Effector memory CD4-positive, alpha-beta T cell (primary cell): ENCODE results near the gene DCTN2.

ENCODE experiments used
- DNase-seq, 3 donors: peaks; one replicate each; pipeline ENCODE4 v3.0.0-alpha.2; 2020
- H3K27ac ChIP-seq: 2 replicates; pipeline ENCODE4 v1.7.0; 2013; ENCODE audit warnings: mild to moderate bottlenecking, low read length, moderate library complexity; ENCODE audit not compliant: insufficient read depth, poor library complexity, severe bottlenecking
- H3K27me3 ChIP-seq: replicated peaks from 2 replicates; pipeline ENCODE4 v1.7.0; 2013; ENCODE audit warnings: mild to moderate bottlenecking, low read length; ENCODE audit not compliant: insufficient read depth, control insufficient read depth, poor library complexity, severe bottlenecking
- H3K36me3 ChIP-seq: 2 replicates; pipeline ENCODE4 v1.7.0; 2013; ENCODE audit warnings: mild to moderate bottlenecking, low read length, moderate library complexity; ENCODE audit not compliant: control insufficient read depth, insufficient read depth
- H3K4me1 ChIP-seq: 2 replicates; pipeline ENCODE4 v1.7.0; 2013; ENCODE audit warnings: low read length, mild to moderate bottlenecking; ENCODE audit not compliant: control insufficient read depth, insufficient read depth, poor library complexity, severe bottlenecking
- H3K4me3 ChIP-seq: 2 replicates; pipeline ENCODE4 v1.7.0; 2013; ENCODE audit warnings: low read length, low read depth, mild to moderate bottlenecking; ENCODE audit not compliant: insufficient read depth, poor library complexity, severe bottlenecking
- H3K9me3 ChIP-seq: 2 replicates; pipeline ENCODE4 v1.7.0; 2013; ENCODE audit warnings: mild to moderate bottlenecking, low read length, moderate library complexity; ENCODE audit not compliant: control insufficient read depth

DCTN2 gene

DNA sequence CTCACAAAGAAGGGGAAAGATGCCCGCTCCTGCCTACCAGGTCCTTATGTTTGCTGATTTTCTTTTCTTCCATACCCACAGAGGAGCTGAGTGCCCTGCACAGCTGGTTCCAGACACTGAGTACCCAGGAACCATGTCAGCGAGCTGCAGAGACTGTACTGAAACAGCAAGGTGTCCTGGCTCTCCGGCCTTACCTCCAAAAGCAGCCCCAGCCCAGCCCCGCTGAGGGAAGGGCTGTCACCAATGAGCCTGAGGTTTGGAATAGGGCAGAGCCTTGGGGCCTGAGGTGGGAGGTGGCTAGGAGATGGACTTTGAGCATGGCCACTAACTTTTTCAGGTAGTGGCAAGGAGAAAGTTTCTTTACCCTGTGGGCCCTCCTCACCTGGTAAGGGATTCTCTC lies 56.9 kb downstream of the DCTN2 start:
- H3K4me3 ChIP-seq: no peak overlapping the region
- H3K27ac ChIP-seq: no peak overlapping the region
- H3K36me3 ChIP-seq: peaks cover 27% of the 10 kb centered on the region

DNA sequence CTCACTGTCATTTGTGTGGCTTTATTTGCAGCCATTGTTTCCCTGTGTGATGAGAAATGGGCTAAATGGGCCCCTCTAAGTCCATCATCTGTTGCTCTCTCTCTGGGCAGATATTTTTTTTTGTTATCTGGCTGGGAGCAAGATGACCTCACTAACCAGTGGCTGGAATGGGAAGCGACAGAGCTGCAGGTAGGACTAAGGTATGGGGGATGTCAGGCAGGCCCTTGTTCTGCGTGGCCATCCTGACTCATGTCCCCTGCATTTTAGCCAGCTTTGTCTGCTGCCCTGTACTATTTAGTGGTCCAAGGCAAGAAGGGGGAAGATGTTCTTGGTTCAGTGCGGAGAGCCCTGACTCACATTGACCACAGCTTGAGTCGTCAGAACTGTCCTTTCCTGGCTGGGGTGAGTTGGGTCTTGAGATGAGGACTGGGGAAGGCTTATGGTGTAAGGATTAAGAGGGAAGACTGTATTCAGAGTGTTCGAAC lies 57.8 kb downstream of the DCTN2 start:
- no peaks in the 10 kb centered on the region for H3K27me3 ChIP-seq
- peaks cover 27% of the 10 kb centered on the region for H3K36me3 ChIP-seq
- peak overlapping the region; percentile 77 for H3K4me3 ChIP-seq
- peak overlapping the region; percentile 81 for H3K27ac ChIP-seq
- H3K4me1 ChIP-seq: peaks cover 9% of the 10 kb centered on the region
- H3K9me3 ChIP-seq: no peaks in the 10 kb centered on the region
- DNase-seq: no peak

More for the DNA sequence above, 56.9 kb downstream of the DCTN2 start:
- H3K9me3 ChIP-seq: no peaks in the 10 kb centered on the region
- peaks cover 9% of the 10 kb centered on the region for H3K4me1 ChIP-seq
- H3K27me3 ChIP-seq: no peaks in the 10 kb centered on the region
- no peak for DNase-seq

DNA sequence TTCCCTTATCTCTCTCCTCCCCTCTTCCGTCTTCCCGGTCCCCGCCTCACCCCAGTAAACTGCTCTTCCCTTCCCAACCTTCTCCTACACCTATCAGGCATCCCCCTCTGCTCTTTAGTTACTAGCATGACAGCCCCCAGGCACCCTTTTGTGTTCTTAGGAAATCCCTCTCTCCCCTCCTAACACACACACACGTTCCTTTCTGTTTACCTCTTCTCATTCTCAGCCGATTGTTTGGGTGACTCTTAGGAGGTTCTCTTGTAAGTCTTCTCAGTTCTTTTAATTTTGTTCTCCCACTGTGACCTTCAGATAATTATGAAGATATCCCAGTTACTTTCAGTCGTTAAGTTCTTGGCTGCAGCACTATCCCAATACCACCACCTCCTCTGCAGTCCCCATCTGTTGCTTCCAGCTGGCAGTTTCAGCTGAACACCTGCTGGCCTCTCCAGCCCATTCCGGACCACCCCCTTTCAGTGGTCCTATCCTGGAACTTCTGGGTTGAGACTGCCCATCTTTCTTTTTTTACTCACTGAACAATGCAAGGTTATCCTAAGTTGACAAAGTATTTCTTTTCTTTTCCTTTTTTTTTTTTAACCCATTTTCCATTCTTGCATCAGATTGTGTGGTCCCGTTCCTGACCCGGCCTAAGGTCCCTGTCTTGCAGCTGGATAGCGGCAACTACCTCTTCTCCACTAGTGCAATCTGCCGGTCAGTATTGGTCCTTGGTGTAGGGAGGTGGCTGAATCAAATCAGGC lies 58.4 kb downstream of the DCTN2 start:
- Histone ChIP-seq H3K9me3 (no peaks in the 10 kb centered on the region), H3K27ac (peak overlapping the region; percentile 81), H3K27me3 (no peaks in the 10 kb centered on the region), H3K36me3 (peaks cover 27% of the 10 kb centered on the region), H3K4me1 (peaks cover 9% of the 10 kb centered on the region), H3K4me3 (peak overlapping the region; percentile 77)
- DNase-seq: no peak

DNA sequence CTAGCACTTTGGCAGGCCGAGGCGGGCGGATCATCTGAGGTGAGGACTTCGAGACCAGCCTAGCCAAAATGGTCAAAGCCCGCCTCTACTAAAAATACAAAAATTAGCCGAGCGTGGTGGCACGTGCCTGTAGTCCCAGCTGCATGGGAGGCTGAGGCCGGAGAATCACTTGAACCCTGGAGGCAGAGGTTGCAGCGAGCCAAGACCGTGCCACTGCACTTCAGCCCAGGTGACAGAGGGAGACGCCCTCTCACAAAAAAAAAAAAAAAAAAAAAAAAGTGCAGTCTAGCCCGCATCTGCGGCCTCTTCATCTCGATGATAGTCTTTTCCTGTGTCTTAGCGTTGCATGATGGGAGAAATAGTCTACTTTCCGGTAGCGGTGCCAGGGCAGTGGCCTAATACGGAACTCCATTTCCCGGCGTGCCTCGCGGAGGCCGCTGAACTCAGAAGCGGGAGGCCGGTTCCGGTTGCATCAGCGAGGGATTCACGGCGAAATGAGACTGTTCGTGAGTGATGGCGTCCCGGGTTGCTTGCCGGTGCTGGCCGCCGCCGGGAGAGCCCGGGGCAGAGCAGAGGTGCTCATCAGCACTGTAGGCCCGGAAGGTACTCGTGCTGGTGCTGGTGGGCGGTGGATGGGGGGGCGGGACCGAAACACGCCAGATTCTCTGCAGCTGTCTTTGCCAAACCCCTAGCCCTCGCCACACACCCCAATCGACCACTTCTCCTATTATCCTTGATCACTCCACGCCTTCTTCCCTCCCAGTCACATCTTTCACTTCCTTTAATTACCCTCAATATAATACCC lies 59.2 kb downstream of the DCTN2 start, which contains the start of gene MARS1:
Gene MARS1 (plus strand): TSS at position 472 of the 805 bp plus-strand sequence. CDS start 23 bp downstream, at position 495.
- H3K4me3 ChIP-seq: peak within 1 kb of the TSS; percentile 77
- H3K27me3 ChIP-seq: no peaks in the 10 kb centered on the region
- H3K9me3 ChIP-seq: no peaks in the 10 kb centered on the region
- peak within 1 kb of the TSS; percentile 81 for H3K27ac ChIP-seq
- H3K4me1 ChIP-seq: peaks cover 9% of the 10 kb centered on the region
- peak; percentile 83 to 90 (median 90) for DNase-seq
- peaks cover 26% of the 10 kb centered on the region for H3K36me3 ChIP-seq

DNA sequence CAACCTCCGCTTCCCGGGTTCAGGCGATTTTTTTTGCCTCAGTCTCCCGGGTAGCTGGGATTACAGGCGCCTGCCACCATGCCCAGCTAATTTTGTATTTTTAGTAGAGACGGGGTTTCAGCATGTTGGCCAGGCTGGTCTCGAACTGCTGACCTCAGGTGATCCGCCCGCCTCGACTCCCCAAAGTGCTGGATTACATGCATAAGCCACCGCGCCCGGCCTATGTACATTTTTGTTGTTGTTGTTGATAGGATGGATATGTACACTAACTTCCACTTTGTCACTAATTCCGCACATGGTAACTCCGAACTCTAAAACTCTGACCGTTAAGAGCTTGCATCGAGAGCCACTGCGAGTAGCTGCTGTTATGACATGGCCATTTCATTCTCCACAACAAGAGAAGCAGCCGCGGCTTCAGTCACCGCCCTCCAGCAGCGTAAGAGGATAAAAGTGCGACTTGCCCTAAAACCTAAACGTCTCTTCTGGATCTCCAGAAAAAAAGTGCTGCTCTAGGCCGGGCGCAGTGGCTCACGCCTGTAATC lies 59.9 kb downstream of the DCTN2 start:
- Histone ChIP-seq H3K4me3 (no peak overlapping the region), H3K36me3 (peaks cover 21% of the 10 kb centered on the region), H3K4me1 (peaks cover 9% of the 10 kb centered on the region), H3K27me3 (no peaks in the 10 kb centered on the region), H3K9me3 (no peaks in the 10 kb centered on the region), H3K27ac (peak overlapping the region; percentile 12)
- DNase-seq: no peak

DNA sequence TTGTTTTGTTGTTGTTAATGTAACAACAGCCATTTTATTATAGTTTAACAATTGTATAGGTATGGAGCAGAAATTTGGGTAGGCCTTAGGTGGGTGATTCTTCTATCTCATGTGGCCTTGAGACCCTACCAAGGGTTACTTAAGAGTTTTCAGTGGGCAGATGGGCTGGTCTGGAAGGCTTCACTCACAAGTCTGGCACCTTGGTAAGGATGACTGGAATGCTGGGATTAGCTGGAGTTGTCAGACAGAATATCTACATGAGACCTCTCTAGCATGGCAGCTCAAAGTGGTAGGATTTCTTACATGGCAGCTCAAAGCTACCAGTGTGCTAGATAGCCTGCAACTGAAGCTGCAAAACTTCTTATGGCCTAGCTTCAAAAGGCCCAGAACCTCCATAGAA lies 61.3 kb downstream of the DCTN2 start:
- no peak overlapping the region for H3K4me3 ChIP-seq
- H3K36me3 ChIP-seq: peaks cover 9% of the 10 kb centered on the region
- H3K27me3 ChIP-seq: no peaks in the 10 kb centered on the region
- peaks cover 15% of the 10 kb centered on the region for H3K4me1 ChIP-seq
- DNase-seq: no peak
- no peaks in the 10 kb centered on the region for H3K9me3 ChIP-seq
- no peak overlapping the region for H3K27ac ChIP-seq

DNA sequence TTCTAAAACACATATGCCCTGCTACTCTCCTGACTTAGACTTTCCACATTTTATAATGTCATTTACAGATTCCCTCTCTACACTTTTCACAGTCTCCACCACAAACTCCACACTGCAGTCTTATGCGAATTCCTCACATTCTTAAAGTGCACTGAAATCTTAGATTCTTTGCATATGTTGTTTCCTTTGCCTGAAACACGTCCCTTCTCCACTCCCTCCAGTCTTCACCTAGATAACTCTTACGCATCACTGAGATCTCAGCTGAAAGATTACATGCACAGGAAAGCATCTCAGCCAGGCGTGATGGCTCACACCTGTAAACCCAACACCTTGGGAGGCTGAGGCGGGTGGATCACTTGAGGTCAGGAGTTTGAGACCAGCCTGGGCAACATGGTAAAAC lies 63.5 kb downstream of the DCTN2 start:
- no peak for DNase-seq
- Histone ChIP-seq H3K4me1 (peaks cover 29% of the 10 kb centered on the region), H3K27me3 (no peaks in the 10 kb centered on the region), H3K27ac (no peak overlapping the region), H3K4me3 (no peak overlapping the region), H3K36me3 (no peaks in the 10 kb centered on the region), H3K9me3 (no peaks in the 10 kb centered on the region)

DNA sequence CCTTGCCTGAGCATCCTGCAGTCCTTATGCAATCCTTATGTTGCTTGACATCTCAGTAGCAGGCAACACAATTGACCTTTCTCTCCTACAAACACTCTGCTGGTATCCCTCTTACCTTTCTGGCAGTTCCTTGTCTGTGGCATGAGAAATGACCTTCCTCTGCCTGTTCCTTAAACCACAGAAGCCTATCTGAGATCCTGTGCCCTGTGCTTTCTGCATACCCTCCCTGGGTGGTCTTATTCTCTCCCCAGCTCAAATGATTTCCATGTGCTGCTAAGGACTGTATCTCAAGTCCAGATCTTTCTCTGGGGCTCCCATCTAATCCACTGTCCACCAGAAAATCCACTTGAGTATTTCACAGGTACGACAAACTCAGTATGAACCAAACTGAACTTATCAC lies 65.3 kb downstream of the DCTN2 start:
- Histone ChIP-seq H3K36me3 (no peaks in the 10 kb centered on the region), H3K27me3 (no peaks in the 10 kb centered on the region), H3K9me3 (no peaks in the 10 kb centered on the region), H3K4me3 (no peak overlapping the region), H3K27ac (peak overlapping the region; percentile 90), H3K4me1 (peaks cover 39% of the 10 kb centered on the region)
- DNase-seq: no peak
